Endothelial cell (in vitro differentiated cells): ENCODE measurements around the gene ZFC3H1. TPM values are rescaled to one million over a fixed set of nuclear protein-coding genes. Genes with fewer than 3 reads are reported as not detected.
"Not testable (repeated sequence)": the region's sequence is repeated elsewhere in the genome, so short reads cannot be mapped to it uniquely, and the experiment has no call there.

ENCODE experiments used
- DNase-seq: peaks from one replicate; pipeline ENCODE4 v3.0.0; 2021; ENCODE audit warnings: low spot score
- H3K27ac Mint-ChIP-seq: one replicate; pipeline ENCODE4 v1.8.0; 2021; ENCODE audit warnings: mixed read lengths, inconsistent platforms; ENCODE audit not compliant: unreplicated experiment
- H3K27me3 Mint-ChIP-seq: one replicate; pipeline ENCODE4 v1.8.0; 2021; ENCODE audit warnings: mild to moderate bottlenecking, moderate library complexity, mixed read lengths, inconsistent platforms; ENCODE audit not compliant: unreplicated experiment
- H3K36me3 Mint-ChIP-seq: one replicate; pipeline ENCODE4 v1.8.0; 2021; ENCODE audit warnings: mild to moderate bottlenecking, low read depth, mixed read lengths, inconsistent platforms; ENCODE audit not compliant: unreplicated experiment
- H3K4me1 Mint-ChIP-seq: one replicate; pipeline ENCODE4 v1.8.0; 2021; ENCODE audit warnings: mild to moderate bottlenecking, mixed read lengths, inconsistent platforms; ENCODE audit not compliant: unreplicated experiment
- H3K4me3 Mint-ChIP-seq: one replicate; pipeline ENCODE4 v1.8.0; 2021; ENCODE audit warnings: mild to moderate bottlenecking, mixed read lengths, inconsistent platforms; ENCODE audit not compliant: unreplicated experiment
- H3K9me3 Mint-ChIP-seq: one replicate; pipeline ENCODE4 v1.8.0; 2021; ENCODE audit warnings: mixed read lengths, inconsistent platforms; ENCODE audit not compliant: unreplicated experiment
- CTCF ChIP-seq: fragments of 200-600 bp; sonication (generic); IDR thresholded peaks from one replicate; pipeline ENCODE4 v1.5.0; 2021; ENCODE audit warnings: antibody characterized with exemption; ENCODE audit not compliant: unreplicated experiment
- total RNA-seq: library from RNA; stranded (reverse); fragmentation: NEBNext Ultra II Directional; extraction: Animal tissue kit (Norgen Biotek cat#: 25700); gene quantifications from one replicate; pipeline ENCODE4 v1.2.1, GENCODE V29; 2021; ENCODE audit not compliant: unreplicated experiment

Gene ZFC3H1
- total RNA-seq, 1 donor from 2014 or later, result 42.8 TPM

- Mint-ChIP-seq H3K4me3 (no peak overlapping the region), H3K27ac (no peak overlapping the region), H3K27me3 (peaks cover 2% of the 10 kb centered on the region), H3K4me1 (no peaks in the 10 kb centered on the region), H3K9me3 (no peaks in the 10 kb centered on the region), H3K36me3 (peaks cover 16% of the 10 kb centered on the region)
- no peak for DNase-seq
- no peak for TF ChIP-seq CTCF
These were observed 30.6 kb upstream of the ZFC3H1 start for GRCh38 chr12:71694099-71694820.

GRCh38 chr12:71693651-71694050, 30.0 kb upstream of the ZFC3H1 start:
- H3K36me3 Mint-ChIP-seq, H3K9me3 Mint-ChIP-seq, H3K27me3 Mint-ChIP-seq, H3K27ac Mint-ChIP-seq, H3K4me1 Mint-ChIP-seq, DNase-seq, H3K4me3 Mint-ChIP-seq: not testable (repeated sequence)

- DNase-seq, result no peak
- H3K36me3 Mint-ChIP-seq, result peaks cover 9% of the 10 kb centered on the region
- TF ChIP-seq CTCF, result no peak
- H3K4me1 Mint-ChIP-seq, result peaks cover 1% of the 10 kb centered on the region
- H3K4me3 Mint-ChIP-seq, result no peak overlapping the region
- no peaks in the 10 kb centered on the region for H3K27me3 Mint-ChIP-seq
- H3K9me3 Mint-ChIP-seq, result no peaks in the 10 kb centered on the region
- no peak overlapping the region for H3K27ac Mint-ChIP-seq
These were observed 29.5 kb upstream of the ZFC3H1 start for GRCh38 chr12:71693126-71693525.

- Mint-ChIP-seq H3K9me3 (no peaks in the 10 kb centered on the region), H3K27me3 (no peaks in the 10 kb centered on the region), H3K4me1 (peaks cover 8% of the 10 kb centered on the region), H3K27ac (no peak overlapping the region), H3K36me3 (peaks cover 5% of the 10 kb centered on the region), H3K4me3 (no peak overlapping the region)
- no peak for TF ChIP-seq CTCF
- no peak for DNase-seq
These were observed 28.0 kb upstream of the ZFC3H1 start for GRCh38 chr12:71691504-71692129.

GRCh38 chr12:71688961-71689570, 25.4 kb upstream of the ZFC3H1 start:
- H3K4me3 Mint-ChIP-seq, result no peak overlapping the region
- no peak overlapping the region for H3K27ac Mint-ChIP-seq
- TF ChIP-seq CTCF, result no peak
- no peak for DNase-seq
- no peaks in the 10 kb centered on the region for H3K27me3 Mint-ChIP-seq
- H3K4me1 Mint-ChIP-seq, result peaks cover 8% of the 10 kb centered on the region
- peaks cover 5% of the 10 kb centered on the region for H3K36me3 Mint-ChIP-seq
- no peaks in the 10 kb centered on the region for H3K9me3 Mint-ChIP-seq

GRCh38 chr12:71687172-71687571, 23.5 kb upstream of the ZFC3H1 start:
- not testable (repeated sequence) for H3K4me1 Mint-ChIP-seq, DNase-seq, H3K27me3 Mint-ChIP-seq, H3K27ac Mint-ChIP-seq, H3K36me3 Mint-ChIP-seq, H3K9me3 Mint-ChIP-seq
- H3K4me3 Mint-ChIP-seq, result peak overlapping the region; percentile 37
